Activated CD4-positive, alpha-beta T cell treated with anti-CD3 and anti-CD28 coated beads for 48 hours (primary cell): ENCODE results near the gene CABCOCO1.
A peak's percentile ranks its signal among the peaks of the same experiment; 100 is the strongest.

Experiments
- DNase-seq: peaks from one replicate; pipeline ENCODE4 v3.0.0-alpha.2; 2020

Gene CABCOCO1

GRCh38 chr10:61759751-61760150, 97.0 kb downstream of the CABCOCO1 start:
- no peak for DNase-seq

- DNase-seq, result no peak
Observed at GRCh38 chr10:61760943-61761824, 98.5 kb downstream of the CABCOCO1 start.

DNA sequence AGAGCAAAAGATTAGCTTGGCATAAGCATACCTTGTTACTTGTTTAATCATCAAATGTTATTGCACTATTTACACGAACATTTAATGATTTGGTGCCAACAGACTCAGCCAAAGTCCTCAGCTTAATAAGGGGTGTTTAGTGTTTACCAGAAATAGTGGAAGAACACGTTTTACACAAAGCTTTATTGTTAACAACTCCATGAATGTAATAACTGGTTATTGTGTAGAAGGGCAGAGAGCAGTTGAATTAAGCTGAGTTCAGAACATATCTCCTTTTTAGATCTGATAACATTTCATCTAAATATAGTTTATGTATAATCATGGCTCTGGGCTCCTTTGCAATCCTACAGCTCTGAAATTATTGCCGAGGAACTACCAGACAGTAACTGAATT, 99.1 kb downstream of the CABCOCO1 start:
- DNase-seq, result no peak

DNA sequence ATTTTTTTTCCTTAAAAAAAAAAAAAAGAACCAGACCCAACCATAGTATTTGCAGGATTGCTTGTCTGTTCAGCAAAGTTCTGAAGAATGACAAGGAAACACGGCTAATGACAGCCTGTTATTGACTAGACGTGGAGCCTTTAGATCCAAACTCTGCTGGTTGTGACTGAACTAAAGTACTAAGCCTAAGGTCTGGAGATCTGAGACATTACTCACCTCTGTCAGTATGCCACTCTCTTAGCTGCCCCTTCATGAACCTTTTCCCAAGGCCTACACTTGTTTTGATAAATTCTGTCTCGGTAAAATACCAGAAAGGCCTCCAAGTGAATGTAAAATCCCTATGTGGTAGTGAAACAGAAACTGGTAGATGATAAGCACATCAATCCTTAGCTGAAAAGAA, 101.0 kb downstream of the CABCOCO1 start:
- DNase-seq, result no peak

GRCh38 chr10:61764486-61764885, 101.8 kb downstream of the CABCOCO1 start:
- DNase-seq, result no peak

DNA sequence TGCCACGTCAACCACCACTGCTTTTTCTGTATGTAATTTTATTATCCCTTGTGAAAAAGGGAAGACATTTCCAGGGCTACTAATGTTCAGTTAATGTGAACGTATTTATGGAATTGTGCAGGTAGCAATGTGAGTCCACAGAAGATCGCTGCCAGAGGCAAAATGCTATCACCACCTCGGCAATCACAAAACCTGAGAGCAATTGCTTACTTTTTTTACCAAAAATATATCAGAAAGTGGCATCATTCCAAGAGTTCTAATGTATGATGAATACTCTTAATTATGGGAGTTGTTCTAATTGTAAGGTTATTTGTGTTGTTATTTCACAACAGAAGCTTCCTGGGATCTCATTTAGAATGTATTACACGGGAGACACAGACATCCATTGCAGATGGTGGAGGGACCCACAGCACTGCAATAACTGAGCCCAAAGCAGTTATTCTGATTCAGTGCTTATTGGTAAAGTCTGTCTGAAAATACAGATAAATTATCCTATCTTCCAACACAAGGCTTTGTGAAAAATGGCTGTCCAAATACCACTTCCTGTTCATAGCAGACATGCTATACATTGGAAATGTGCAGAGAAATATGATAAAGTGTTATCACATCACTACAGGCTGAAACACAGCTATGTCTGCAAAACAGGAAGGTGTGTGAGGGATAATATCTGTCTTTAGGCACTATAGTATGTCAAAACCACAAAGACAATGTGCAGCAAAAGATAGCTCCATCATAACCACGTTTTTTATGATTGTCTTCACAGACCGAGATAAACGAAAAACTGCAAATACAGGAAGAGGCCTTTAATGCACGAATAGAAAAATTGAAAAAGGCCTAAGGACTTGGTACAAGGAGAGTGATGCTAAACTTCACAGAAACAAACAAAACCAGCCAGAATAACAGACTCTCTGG, 102.7 kb downstream of the CABCOCO1 start:
- no peak for DNase-seq

- no peak for DNase-seq
Observed at GRCh38 chr10:61766927-61767326, 104.2 kb downstream of the CABCOCO1 start.

GRCh38 chr10:61774031-61774430, 111.3 kb downstream of the CABCOCO1 start:
- DNase-seq, result no peak

DNA sequence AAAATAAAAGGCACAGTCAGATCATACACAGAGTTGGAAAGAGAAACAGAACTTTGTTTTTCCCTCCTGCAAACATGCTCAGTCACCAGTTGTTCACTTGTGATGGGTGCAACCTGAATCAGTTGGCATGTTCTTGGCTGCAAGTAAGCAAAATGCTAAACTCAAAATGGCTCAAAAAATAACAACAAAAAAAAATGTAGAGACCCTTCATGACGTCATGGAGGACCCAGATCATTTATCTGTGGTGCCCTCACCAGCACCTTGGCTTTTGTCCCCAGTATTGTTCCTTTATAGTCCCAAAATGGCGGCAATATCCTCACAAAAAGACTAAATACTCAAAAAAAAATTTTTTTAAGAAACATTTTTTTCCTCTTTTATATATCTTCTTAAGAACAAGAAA, 112.4 kb downstream of the CABCOCO1 start:
- DNase-seq, result no peak

- DNase-seq, result no peak
Observed at GRCh38 chr10:61776615-61777266, 114.0 kb downstream of the CABCOCO1 start.

DNA sequence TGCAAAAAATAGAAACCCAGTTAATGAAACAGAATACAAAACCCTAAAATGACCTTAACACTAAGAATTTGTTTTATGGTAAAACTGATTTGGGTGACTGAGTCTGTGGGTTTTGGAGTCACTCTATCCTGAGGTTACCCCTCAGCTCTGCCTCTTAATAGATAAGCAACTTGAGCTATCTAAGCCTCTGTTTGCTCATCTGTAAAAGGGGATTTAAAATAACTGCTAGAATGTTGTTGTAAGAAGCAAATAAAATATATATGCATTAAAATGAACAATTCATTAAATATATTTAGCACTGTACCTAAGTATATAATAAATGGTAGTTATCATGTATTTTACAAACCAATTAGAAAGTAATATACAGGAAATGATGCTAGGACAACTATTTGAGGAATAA, 115.4 kb downstream of the CABCOCO1 start:
- DNase-seq, result no peak

DNA sequence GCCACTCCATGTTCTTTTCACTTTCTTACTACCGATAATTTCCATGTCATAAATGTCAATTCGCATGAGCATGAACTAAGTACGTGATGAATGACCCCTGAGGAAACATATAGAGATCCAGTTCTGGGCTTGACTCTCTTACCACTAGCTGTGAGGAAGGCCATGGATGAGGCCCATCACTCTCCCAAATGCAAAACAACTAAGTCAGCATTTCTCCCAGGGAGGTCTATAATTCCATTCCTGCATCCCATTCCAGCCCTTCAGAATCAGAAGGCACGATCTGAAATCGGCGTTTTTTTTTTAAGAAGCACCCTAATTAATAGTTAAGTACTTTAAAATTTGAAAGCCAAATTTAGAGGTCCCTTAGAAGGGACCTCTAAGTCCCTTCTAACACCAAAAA, 116.5 kb downstream of the CABCOCO1 start:
- DNase-seq, result no peak

- DNase-seq, result peak; percentile 46
Observed at GRCh38 chr10:61779950-61780659, 117.4 kb downstream of the CABCOCO1 start.

- no peak for DNase-seq
Observed at GRCh38 chr10:61780732-61781131, 118.0 kb downstream of the CABCOCO1 start.

DNA sequence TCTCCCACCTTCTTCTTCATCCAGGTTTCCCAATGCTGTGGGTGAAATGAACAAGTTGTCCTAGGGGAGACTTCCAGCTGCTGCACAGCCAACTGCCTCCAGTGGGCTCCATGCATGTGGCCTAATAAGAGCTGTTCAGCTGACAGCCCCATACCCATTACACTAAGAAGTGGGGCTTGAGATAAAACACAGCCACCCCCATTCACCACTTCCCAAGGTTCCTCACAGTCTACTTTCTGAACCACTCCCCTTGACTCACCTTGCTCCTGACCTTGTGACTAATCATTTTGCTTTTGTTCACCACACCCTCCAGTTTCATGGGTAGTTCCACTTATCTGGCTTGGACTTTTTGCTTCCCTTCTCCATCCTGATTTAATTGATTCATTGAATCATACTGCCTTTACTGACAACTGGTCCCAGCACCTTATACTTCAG, 119.3 kb downstream of the CABCOCO1 start:
- DNase-seq, result peak; percentile 18

DNA sequence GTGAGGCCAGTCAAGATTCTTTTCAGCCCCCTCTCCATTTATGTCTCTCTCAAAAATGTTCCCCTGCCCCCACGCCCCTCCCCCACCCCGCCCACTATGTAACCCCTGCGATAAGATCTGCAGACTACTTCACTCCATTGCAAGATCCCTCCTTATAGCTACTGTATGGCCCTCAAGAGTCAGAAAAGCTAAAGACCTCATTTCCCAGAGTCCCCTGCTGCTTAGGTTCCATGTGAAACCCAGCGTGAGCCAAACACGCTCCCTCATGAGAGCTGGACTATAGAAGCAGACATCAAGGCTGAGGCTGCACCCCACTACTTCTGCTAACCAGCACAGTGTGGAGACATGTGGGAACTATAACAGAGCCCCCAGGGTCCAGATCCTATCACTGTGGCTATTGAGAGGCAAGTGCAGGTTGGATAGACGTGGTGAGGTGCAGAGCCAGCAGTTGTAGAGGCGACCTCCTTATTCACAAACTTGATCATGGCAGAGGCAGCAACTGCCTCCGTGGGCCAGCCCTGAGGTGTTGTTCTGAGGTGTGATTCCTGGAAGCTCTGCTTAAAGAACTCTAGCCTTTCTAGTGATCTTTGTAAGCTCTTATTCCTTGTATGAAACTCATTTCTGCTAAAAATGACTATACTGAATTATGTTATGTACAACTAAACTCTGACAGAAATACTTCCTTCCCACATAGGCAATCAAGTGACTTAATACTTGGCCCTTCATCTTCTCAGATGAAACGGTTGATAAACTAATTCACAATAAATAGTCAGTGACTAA, 121.8 kb downstream of the CABCOCO1 start:
- DNase-seq, result peak; percentile 61

GRCh38 chr10:61785473-61786105, 122.9 kb downstream of the CABCOCO1 start:
- no peak for DNase-seq

GRCh38 chr10:61786728-61787127, 124.0 kb downstream of the CABCOCO1 start:
- peak; percentile 31 for DNase-seq

- DNase-seq, result no peak
Observed at GRCh38 chr10:61787170-61787569, 124.4 kb downstream of the CABCOCO1 start.

GRCh38 chr10:61789031-61789430, 126.3 kb downstream of the CABCOCO1 start:
- no peak for DNase-seq

DNA sequence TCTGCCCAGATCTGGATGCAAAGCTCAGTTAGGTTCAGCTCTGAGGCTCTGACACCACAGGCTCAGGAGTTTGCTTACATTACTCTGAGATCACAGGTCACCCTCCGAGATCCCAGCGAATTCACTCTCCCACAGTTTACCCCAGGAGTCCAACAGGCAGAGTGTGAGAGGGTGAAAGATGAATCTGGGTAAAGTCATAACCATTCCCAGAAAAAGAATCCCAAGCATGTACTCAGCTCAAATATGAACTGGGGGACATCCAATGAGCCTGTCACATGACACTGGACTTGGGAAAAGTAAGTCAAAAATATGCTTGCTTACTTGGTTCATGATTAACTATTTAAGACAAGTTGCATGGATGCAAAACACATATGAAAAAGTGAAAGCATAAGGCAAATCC, 128.5 kb downstream of the CABCOCO1 start:
- DNase-seq, result no peak
